Endothelial cell of umbilical vein (primary cell): ENCODE measurements around the gene CCDC106. TPM values are rescaled to one million over a fixed set of nuclear protein-coding genes. Genes with fewer than 3 reads are reported as not detected.

Source experiments
- BruUV-seq: library from RNA; stranded (reverse); fragments of 400-500 nt; replicated peaks from 2 replicates; lab custom pipeline; 2021; lab: Mats Ljungman, UMichigan
- CTCF ChIA-PET: fragments of 300-600, 350-600 bp; sonication (Branson Sonifier 250); formaldehyde crosslinking; loops from one replicate; lab custom pipeline; 2021; ENCODE audit warnings: antibody characterized with exemption, inconsistent platforms; lab: Charles Lee
- POLR2A ChIA-PET: fragments of 300-600, 350-600 bp; sonication (Branson Sonifier 250); formaldehyde crosslinking; loops from one replicate; lab custom pipeline; 2021; ENCODE audit warnings: antibody characterized with exemption, inconsistent platforms; lab: Charles Lee
- DNase-seq: peaks from one replicate; pipeline ENCODE4 v3.0.0-alpha.2; 2011; ENCODE audit warnings: low read depth, low spot score
- FAIRE-seq: peaks from 2 replicates; lab custom pipeline; 2011; peaks lifted over from hg19 to GRCh38; lab: Jason Lieb, UNC
- H2AFZ ChIP-seq: 2 replicates; pipeline ENCODE4 v1.6.0; 2012; ENCODE audit warnings: low read depth, low read length, control low read depth, inconsistent platforms
- H3K27ac ChIP-seq: 2 replicates; pipeline ENCODE4 v1.5.1; 2011; ENCODE audit warnings: low read depth, mild to moderate bottlenecking, control low read depth, low read length, moderate library complexity; ENCODE audit not compliant: insufficient read depth
- H3K27me3 ChIP-seq, 2 experiments: 2 replicates each; pipeline versions ENCODE4 v1.6.0 to v1.6.1; 2011; ENCODE audit warnings: low read length in 2 of 2, mixed read lengths in 1 of 2; ENCODE audit not compliant: control insufficient read depth in 2 of 2, insufficient read depth in 2 of 2
- H3K36me3 ChIP-seq, 2 experiments: 2 replicates in 1 of 2; 3 replicates in 1 of 2; pipeline ENCODE4 v1.5.1; 2011; ENCODE audit warnings: low read length in 2 of 2, mild to moderate bottlenecking in 1 of 2, moderate library complexity in 1 of 2; ENCODE audit not compliant: control insufficient read depth in 2 of 2, insufficient read depth in 2 of 2; ENCODE audit errors: extremely low read depth in 1 of 2
- H3K4me1 ChIP-seq: 3 replicates; pipeline ENCODE4 v1.5.1; 2011; ENCODE audit warnings: mild to moderate bottlenecking, low read length; ENCODE audit not compliant: control insufficient read depth, insufficient read depth; ENCODE audit errors: extremely low read depth
- H3K4me2 ChIP-seq: 2 replicates; pipeline ENCODE4 v1.6.1; 2011; ENCODE audit warnings: low read length, control low read depth, mixed read lengths; ENCODE audit not compliant: insufficient read depth
- H3K4me3 ChIP-seq, 3 experiments: fragments of 200-600 bp in 1 of 3; sonication (generic), shearing (Covaris generic) in 1 of 3; replicated peaks in 1 of 3; 2 replicates each; pipeline ENCODE4 v1.5.1; 2011 to 2016; ENCODE audit warnings: control low read depth in 3 of 3, low read length in 3 of 3, mild to moderate bottlenecking in 2 of 3, inconsistent platforms in 1 of 3, low read depth in 1 of 3, moderate library complexity in 1 of 3; ENCODE audit not compliant: insufficient read depth in 1 of 3
- H3K79me2 ChIP-seq: 2 replicates; pipeline ENCODE4 v1.6.0; 2012; ENCODE audit warnings: low read length, inconsistent platforms; ENCODE audit not compliant: control insufficient read depth, insufficient read depth
- H3K9ac ChIP-seq: replicated peaks from 2 replicates; pipeline ENCODE3; 2011; ENCODE audit warnings: low read length, control low read depth; ENCODE audit not compliant: insufficient read depth; ENCODE audit errors: extremely low read depth
- H3K9me1 ChIP-seq: replicated peaks from 3 replicates; pipeline ENCODE4 v1.6.0; 2011; ENCODE audit warnings: mild to moderate bottlenecking, low read length; ENCODE audit not compliant: control insufficient read depth, insufficient read depth; ENCODE audit errors: extremely low read depth
- H3K9me3 ChIP-seq: replicated peaks from 2 replicates; pipeline ENCODE4 v1.5.1; 2012; ENCODE audit warnings: low read length, inconsistent platforms; ENCODE audit not compliant: control insufficient read depth, insufficient read depth
- H4K20me1 ChIP-seq: replicated peaks from 2 replicates; pipeline ENCODE3; 2011; ENCODE audit warnings: mild to moderate bottlenecking, low read length; ENCODE audit not compliant: control insufficient read depth, insufficient read depth; ENCODE audit errors: extremely low read depth
- CTCF ChIP-seq, 2 donors: IDR thresholded peaks; 1 replicate in 1 of 2; 2 replicates in 1 of 2; pipeline ENCODE4 v1.5.1; 2011; ENCODE audit warnings: low read length in 2 of 2, mild to moderate bottlenecking in 2 of 2, moderate library complexity in 2 of 2, control low read depth in 1 of 2, inconsistent platforms in 1 of 2, low read depth in 1 of 2; ENCODE audit not compliant: insufficient read depth in 1 of 2; ENCODE audit errors: extremely low read depth in 1 of 2
- EZH2 ChIP-seq: IDR thresholded peaks from 2 replicates; pipeline ENCODE4 v1.6.1; 2012; ENCODE audit warnings: borderline replicate concordance, low read depth, mild to moderate bottlenecking, moderate library complexity, low read length, inconsistent platforms; ENCODE audit not compliant: severe bottlenecking
- FOS ChIP-seq: IDR thresholded peaks from 2 replicates; pipeline ENCODE4 v1.6.1; 2011; ENCODE audit warnings: mild to moderate bottlenecking, low read length, moderate library complexity, borderline replicate concordance; ENCODE audit not compliant: insufficient read depth
- GATA2 ChIP-seq: IDR thresholded peaks from 2 replicates; pipeline ENCODE4 v1.7.0; 2011; ENCODE audit warnings: low read depth, mild to moderate bottlenecking, moderate library complexity, mixed read lengths, low read length; ENCODE audit not compliant: insufficient read length, insufficient read depth
- JUN ChIP-seq: IDR thresholded peaks from 2 replicates; pipeline ENCODE4 v1.6.1; 2011; ENCODE audit warnings: borderline replicate concordance, low read depth; ENCODE audit not compliant: insufficient read length, insufficient read depth
- MAX ChIP-seq: IDR thresholded peaks from 2 replicates; pipeline ENCODE4 v1.6.1; 2011; ENCODE audit not compliant: insufficient read depth, insufficient read length
- MYC ChIP-seq: IDR thresholded peaks from one replicate; pipeline ENCODE4 v1.6.1; 2011; ENCODE audit warnings: mild to moderate bottlenecking, low read depth, low read length
- POLR2A ChIP-seq: IDR thresholded peaks from 2 replicates; pipeline ENCODE4 v1.6.1; 2012; ENCODE audit warnings: low read depth, mild to moderate bottlenecking, control low read depth, low read length
- POLR2AphosphoS5 ChIP-seq: IDR thresholded peaks from 2 replicates; pipeline ENCODE4 v1.6.1; 2012; ENCODE audit warnings: low read depth, mild to moderate bottlenecking, control low read depth, low read length, moderate library complexity; ENCODE audit not compliant: insufficient read depth
- dilution Hi-C: fragments of 300-500 bp; cut with MboI; formaldehyde crosslinking; loops from one replicate; pipeline ENCODE4 v1.15.0; 2019; ENCODE audit warnings: low sequenced_read_pairs; ENCODE audit not compliant: extremely low pct_ligation_motif_present
- intact Hi-C: fragments of 100-400 bp; cut with micrococcal nuclease; formaldehyde crosslinking; loops from one replicate; pipeline ENCODE4 v1.10.0; 2022
- polyA plus RNA-seq, 4 experiments: library from polyadenylated mRNA; depleted of rRNA in 3 of 4; stranded (reverse) in 3 of 4; unstranded in 1 of 4; fragments of >200 nt; gene quantifications; 2 replicates each; pipeline versions ENCODE4 v1.2.1 to v1.2.3, GENCODE V29; 2011 to 2012; ENCODE audit warnings: missing spikeins in 1 of 4
- total RNA-seq: library from RNA; stranded (reverse); gene quantifications from 2 replicates; pipeline ENCODE4 v1.2.3, GENCODE V29; 2021

CCDC106 gene
- total and polyA plus RNA-seq, 2 donors (not counting 3 experiments of a cell fraction or from before 2014, with no cell fraction given): 11.8 to 12.0 TPM

- H3K27me3 ChIP-seq: no peaks in the 10 kb centered on the region
- CTCF ChIA-PET: no interaction called here
- no peaks in the 10 kb centered on the region for H3K9me1 ChIP-seq
- peaks cover 4 to 58% of the 10 kb centered on the region in 2 experiments for H3K36me3 ChIP-seq
- BruUV-seq: no TSS peak
- no peaks in the 10 kb centered on the region for H3K4me1 ChIP-seq
- POLR2A ChIA-PET: interaction anchor here (0.6 kb wide), 1 partner anchor 448 kb away, joined by 3 read pairs; the partner anchor contains the start of gene ZNF444
- no peaks in the 10 kb centered on the region for H3K79me2 ChIP-seq
- H4K20me1 ChIP-seq: no peaks in the 10 kb centered on the region
- no peak overlapping the region for H3K9ac ChIP-seq
- no peak for TF ChIP-seq JUN
- no peak for TF ChIP-seq POLR2AphosphoS5
- no peak for TF ChIP-seq FOS
- TF ChIP-seq GATA2: no peak
- TF ChIP-seq EZH2: no peak
- TF ChIP-seq MAX: no peak
- TF ChIP-seq POLR2A: no peak
- no peak for TF ChIP-seq MYC
- TF ChIP-seq CTCF (IDR thresholded peaks at IDR 0.05; ENCODE audit: extremely low read depth in 1 of 2, insufficient read depth in 1 of 2, low read depth in 1 of 2, low read length in 2 of 2): no peak
- H2AFZ ChIP-seq: no peak overlapping the region
- FAIRE-seq (no peak), DNase-seq (no peak)
- dilution Hi-C loops (no loop called here), intact Hi-C loops (no loop called here)
- H3K27ac ChIP-seq: no peak overlapping the region
- H3K4me2 ChIP-seq: no peak overlapping the region
- H3K4me3 ChIP-seq: no peak overlapping the region
- no peaks in the 10 kb centered on the region for H3K9me3 ChIP-seq
These were observed 44.7 kb downstream of the CCDC106 start for GRCh38 chr19:55692681-55693081.
